GM20431 (cell line): ENCODE results near the gene GRIK3.
"Not testable (repeated sequence)": the region's sequence is repeated elsewhere in the genome, so short reads cannot be mapped to it uniquely, and the experiment has no call there.

ENCODE experiments used
- in situ Hi-C: fragments of 300-500 bp; cut with MseI, MboI; formaldehyde crosslinking; loops from one replicate; pipeline ENCODE4 v1.15.0; 2020; ENCODE audit warnings: low sequenced_read_pairs; ENCODE audit not compliant: unreplicated experiment

GRIK3 gene

GRCh38 chr1:36778740-36779139, 255.6 kb downstream of the GRIK3 start:
- in situ Hi-C loops, result no loop called here

GRCh38 chr1:36776948-36777831, 257.1 kb downstream of the GRIK3 start:
- in situ Hi-C loops, result no loop called here

GRCh38 chr1:36776256-36776655, 258.1 kb downstream of the GRIK3 start:
- in situ Hi-C loops, result no loop called here

- in situ Hi-C loops, result no loop called here
These were observed 258.6 kb downstream of the GRIK3 start for GRCh38 chr1:36775716-36776115.

- in situ Hi-C loops, result no loop called here
These were observed 260.3 kb downstream of the GRIK3 start for GRCh38 chr1:36773827-36774541.

GRCh38 chr1:36772647-36773495, 261.4 kb downstream of the GRIK3 start:
- in situ Hi-C loops, result no loop called here

GRCh38 chr1:36771660-36772284, 262.5 kb downstream of the GRIK3 start:
- in situ Hi-C loops, result no loop called here

- in situ Hi-C loops, result no loop called here
These were observed 263.1 kb downstream of the GRIK3 start for GRCh38 chr1:36771240-36771639.

GRCh38 chr1:36769886-36770830, 264.2 kb downstream of the GRIK3 start:
- in situ Hi-C loops, result no loop called here

- in situ Hi-C loops, result no loop called here
These were observed 265.7 kb downstream of the GRIK3 start for GRCh38 chr1:36768486-36769178.

- in situ Hi-C loops, result not testable (repeated sequence)
These were observed 266.9 kb downstream of the GRIK3 start for GRCh38 chr1:36767429-36767828.

- in situ Hi-C loops, result no loop called here
These were observed 267.8 kb downstream of the GRIK3 start for GRCh38 chr1:36766481-36766880.

GRCh38 chr1:36765785-36766300, 268.5 kb downstream of the GRIK3 start:
- in situ Hi-C loops, result no loop called here

- in situ Hi-C loops, result no loop called here
These were observed 269.5 kb downstream of the GRIK3 start for GRCh38 chr1:36764798-36765197.

- in situ Hi-C loops, result no loop called here
These were observed 270.5 kb downstream of the GRIK3 start for GRCh38 chr1:36763771-36764170.

- in situ Hi-C loops, result no loop called here
These were observed 272.1 kb downstream of the GRIK3 start for GRCh38 chr1:36762174-36762573.

- in situ Hi-C loops, result no loop called here
These were observed 273.2 kb downstream of the GRIK3 start for GRCh38 chr1:36761113-36761512.

GRCh38 chr1:36760081-36760480, 274.2 kb downstream of the GRIK3 start:
- in situ Hi-C loops, result no loop called here
